Measurements from ENCODE around the gene CCDC18.
"Not testable (repeated sequence)": the region's sequence is repeated elsewhere in the genome, so short reads cannot be mapped to it uniquely, and the experiment has no call there.

Gene CCDC18

DNA sequence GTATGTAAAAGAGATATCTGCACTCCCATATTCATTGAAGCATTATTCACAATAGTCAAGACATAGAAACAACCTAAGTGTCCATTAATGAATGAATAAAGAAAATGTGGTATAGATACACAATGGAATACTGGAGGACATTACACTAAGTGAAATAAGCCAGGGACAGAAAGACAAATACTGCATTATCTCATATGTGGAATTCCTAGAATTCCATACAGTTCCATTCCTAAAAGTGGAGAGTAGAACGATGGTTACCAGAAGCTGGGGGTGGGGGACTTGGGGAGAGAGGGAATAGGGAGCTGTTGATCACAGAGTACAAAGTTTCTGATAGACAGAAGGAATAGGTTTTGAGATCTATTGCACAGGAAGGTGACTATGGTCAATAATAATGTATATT lies 7.7 kb upstream of the CCDC18 start:
- DNase-seq: no peak

DNA sequence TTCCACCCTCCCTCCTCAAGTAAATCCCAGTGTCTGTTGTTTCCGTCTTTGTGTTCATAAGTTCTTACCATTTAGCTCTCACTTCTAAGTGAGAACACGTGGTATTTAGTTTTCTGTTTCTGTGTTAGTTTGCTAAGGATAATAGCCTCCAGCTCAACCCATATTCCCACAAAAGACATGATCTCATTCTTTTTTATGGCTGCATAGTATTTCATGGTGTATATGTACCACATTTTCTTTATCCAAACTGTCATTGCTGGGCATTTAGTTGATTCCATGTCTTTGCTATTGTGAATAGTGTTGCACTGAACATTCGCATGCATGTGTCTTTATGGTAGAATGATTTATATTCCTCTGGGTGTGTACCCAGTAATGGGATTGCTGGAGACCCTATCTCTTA lies 5.9 kb upstream of the CCDC18 start:
- DNase-seq: not testable (repeated sequence)

DNA sequence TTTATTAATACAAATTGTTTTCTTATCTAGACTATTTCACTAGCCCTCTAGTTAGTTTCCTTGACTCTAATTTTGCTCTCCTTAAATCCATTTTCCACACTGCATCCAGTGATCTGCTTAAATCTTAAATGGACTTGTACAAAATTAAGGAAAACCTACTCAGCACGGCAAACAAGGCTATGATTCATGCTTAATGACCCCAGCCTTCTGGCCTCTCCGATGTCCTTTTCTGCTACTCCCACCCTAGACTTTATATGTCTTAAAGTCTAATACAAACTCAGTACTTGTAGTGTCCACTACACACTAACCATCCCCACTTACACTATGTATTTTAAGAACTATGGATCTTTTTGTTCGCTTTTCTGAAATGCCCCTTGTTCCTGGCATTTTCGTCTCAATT lies 2.5 kb upstream of the CCDC18 start:
- DNase-seq: peak; percentile 40

DNA sequence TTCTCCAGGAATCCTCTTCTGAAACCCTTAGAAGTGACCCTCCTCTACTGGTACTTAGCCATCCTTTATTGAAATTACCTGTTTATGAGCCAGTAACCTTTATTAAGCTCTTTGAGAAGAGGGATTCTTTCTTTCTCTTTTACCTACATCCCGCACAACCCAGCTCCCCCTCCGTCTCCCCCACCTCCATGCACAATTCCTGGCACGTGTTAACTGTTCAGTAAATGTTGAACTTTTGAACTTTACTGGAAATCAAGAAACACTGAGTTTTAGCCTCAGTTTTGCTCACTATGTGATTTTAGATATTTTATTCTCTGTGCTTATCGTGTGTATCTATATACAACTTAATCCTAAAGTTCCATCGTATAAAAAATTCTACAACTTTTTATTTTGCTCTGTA lies 2.1 kb upstream of the CCDC18 start:
- peak; percentile 35 for DNase-seq

DNA sequence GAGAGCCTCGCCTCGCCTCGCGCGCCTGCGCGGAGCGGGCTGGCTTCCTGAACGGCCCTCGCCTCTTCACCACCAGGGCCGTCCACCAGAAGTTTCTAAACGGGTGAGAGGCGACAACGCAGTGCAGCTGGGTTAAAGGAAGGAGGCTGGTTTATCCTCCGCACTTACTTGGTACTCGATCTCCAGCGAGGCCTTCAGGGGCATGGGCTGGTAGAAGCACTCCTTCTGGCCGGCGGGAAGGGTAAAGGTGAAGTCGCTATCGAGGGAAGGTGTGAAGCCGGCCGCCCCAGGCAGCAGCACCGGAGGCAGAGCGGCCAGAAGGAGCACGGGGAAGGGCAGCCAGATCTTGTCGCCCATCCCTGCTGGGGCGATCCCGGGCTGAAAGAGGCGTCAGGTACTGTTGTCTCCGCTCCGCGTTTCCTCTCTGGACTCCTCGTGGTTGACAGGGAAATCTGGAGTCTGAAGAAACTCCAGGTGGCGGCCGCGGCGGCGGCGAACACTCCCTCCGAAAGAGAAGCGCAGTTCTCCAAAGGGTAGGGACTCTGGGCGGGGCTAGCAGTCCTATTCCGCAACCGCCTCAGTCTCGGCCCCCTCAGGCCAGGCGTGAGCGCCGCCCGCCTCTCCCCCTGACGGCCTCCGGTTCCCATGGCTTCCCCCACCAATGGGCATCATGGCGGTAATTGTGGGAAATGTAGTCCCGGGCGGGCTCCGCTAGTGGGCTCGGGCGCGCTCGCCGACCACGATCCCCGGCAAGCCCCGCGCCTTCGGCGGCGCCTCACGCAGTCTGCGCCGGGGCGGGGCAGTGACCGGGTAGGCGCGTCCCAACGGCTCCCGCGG lies 420 bp upstream of the CCDC18 start, which contains the start of gene TMED5:
TMED5 (minus strand) TSS at position 528 of the 837 bp plus-strand sequence; CDS start at position 357, 171 bp downstream.
- peak; percentile 99 for DNase-seq

DNA sequence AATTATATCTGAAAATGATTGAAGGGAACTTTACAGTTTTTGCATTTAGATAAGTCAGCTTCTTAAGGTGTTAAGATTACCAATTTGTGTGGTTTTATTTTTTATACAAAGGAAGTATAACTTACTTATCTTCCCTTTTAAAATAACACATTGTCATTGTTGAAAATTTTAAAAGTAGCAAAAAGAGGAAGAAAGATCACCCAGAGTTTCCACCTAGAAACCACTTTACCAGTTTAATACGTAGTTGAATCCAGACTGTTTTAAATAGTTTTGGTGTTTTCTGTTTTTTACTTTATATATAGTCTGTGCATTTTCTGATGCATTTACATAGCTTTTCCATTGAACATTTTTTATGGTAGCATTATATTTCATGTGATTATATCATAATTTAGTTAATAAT lies 6.1 kb downstream of the CCDC18 start:
- no peak for DNase-seq

DNA sequence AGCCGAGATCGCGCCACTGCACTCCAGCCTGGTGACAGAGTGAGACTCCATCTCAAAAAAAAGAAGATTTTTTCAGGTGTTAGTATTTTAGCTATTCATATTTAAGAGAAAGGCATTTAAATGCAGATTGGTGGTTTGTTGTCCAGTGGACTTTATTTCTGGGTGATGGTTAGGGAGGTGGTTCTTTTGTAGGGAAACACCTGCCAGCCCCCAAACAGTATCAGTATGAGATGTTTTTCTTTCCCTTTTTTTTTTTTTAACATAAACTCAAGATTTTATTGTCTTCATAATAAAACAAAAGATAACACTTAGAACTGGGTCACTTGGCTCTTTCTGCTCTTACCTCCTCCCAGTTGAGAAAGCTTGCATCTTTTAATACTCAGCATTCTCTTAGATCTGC lies 9.9 kb downstream of the CCDC18 start:
- DNase-seq: no peak

DNA sequence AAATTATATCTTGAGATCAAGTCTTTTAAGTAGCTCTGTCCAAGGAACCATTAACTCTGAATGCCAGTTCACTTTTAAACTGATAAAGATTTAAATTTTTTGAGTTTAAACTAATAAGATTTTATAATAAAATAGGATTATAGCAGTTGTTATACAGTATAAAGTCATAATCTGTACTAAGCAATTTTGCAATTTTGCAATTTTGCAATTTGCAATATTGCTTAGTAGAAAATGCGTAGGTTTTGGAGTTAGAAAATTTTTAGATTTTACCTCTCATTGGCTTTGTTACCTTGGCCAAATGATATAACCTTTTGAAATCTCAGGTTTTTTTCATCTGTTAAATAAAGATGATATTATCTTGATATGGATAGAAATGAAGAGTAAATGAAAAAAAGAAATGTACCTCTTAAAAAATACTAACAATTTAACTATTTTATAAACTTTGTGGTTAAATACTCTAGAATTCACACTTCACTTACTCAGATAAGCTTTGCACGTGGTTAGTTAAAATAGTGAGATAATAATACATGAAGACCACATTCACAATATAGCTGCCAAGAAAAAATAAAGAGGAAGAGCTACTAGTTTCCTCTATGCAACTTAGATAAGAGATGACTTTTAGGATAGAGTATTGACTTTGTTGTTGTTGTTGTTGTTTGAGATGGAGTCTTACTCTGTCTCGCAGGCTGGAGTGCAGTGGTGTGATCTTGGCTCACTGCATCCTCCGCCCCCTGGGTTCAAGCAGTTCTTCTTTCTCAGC lies 13.9 kb downstream of the CCDC18 start:
- no peak for DNase-seq

DNA sequence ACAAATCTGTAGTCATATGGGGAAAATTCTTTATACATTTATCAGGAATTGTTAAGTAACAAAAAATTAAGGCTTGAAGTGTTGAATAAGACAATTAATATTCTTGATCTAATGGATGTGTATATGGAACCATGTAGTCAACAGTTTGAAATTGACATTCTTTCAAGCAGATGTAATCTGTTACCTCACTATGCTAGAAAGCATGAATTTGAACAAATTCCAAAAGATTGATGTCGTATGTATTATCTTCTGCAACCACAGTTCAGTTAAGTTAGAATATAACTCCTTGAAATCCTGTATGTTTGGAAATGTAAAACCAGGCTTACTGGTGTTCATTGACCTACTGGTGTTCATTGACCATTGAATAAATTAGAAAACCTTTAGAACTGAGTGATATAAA lies 16.1 kb downstream of the CCDC18 start:
- no peak for DNase-seq

DNA sequence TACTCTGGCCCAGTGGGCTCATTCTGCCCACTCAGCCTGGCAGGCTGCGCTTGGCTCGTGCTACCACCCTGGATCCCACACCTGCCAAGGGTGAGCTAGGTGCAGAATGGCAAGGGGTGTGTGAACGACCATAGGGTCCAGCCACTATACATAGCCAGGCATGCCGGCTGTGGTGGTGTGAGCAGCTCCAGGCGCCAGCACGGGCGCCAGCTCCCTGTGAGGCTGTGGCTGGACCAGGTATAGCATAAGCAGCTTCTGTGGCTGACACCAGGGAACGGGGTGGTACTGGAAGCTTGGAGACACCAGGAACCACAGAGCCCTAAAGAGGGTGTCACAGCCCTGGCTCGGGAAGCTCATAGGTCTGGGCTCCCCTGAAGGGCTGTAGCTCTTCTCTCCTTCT lies 18.6 kb downstream of the CCDC18 start:
- no peak for DNase-seq

DNA sequence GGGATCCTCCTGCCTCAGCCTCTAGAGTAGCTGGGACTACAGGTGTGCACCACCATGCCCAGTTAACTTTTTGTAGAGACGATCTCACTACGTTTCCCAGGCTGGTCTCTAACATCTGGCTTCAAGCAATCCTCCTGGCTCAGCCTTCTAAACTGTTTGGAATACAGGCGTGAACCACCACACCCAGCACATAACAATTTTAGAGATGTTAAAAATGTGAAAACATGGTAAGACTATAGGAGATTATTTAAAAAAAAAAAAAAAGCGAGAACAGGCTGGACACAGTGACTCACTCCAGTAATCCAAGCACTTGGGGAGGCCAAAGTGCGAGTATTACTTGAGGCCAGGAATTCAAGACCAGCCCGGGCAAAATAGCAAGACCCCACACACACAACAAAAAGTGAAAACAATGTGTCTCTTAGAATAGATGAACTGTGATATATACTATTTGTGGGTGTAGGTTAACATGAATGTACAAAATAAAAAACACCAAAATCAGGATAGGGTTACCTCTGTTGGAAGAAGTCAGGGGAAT lies 19.6 kb downstream of the CCDC18 start:
- no peak for DNase-seq

DNA sequence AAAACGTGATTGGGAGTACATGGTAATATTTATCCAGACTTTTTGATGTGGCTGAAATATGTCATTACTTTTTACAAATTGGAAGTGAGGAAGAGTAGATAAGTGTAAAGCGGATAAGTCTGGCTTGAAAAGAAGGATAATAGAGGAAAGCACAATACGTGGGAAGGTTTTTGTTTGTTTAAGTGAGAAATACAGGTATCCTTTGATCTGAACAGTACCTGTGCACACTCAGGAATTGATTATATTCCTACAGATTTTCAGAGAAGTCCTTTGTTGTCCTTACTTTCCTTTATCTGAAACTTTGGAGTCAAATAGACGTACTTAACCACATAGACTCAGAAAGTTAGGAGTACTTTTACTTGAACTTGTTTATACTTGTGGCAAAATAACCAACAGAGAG lies 20.2 kb downstream of the CCDC18 start:
- DNase-seq: no peak

DNA sequence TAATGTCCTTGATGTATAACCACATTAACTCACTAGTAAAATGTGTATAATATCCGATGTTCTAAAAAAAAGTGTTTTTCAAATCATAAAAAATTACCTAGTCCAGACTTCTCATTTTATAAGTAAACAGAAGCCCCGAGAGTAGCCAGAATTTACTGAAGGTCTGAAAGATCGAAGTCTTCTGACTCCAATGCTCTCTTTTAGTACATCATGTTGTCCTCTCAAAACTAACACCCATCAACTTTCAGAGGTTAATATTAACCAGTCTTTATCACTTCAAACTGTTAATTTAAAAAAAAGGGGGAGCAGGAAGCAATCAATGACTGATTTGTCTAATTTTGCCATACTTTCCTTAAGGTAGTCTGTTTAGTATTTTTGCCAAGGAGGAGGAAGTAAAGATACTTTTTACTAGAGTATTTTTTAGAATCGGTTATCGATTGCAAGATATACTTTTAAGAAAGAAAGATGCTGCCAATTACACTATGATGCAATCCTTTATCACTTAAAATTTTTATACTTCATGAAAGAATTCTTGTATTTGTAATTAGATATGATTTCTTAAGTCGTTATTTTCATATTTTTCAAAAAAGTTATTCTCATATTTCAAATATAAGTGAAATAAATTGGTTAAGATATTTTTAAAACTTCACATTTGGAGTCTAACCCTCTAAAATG lies 25.5 kb downstream of the CCDC18 start:
- no peak for DNase-seq

DNA sequence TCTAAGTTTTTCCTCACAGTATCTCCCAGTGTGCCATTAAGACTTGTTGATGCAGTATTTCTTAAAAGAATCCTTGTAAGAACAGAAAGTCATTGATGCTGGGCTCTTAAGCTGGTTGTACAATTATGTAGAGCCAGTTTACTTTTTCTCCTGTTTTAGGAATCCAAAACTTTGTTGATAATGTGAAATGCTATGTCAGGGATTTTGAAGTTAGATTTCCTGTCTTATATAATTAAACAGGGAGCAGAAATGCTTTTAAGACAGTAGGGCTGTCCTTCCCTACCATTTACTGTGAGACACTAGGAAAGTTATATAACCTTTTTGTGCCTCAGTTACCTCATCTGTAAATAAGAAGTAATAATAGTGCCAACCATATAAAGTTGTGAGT lies 26.0 kb downstream of the CCDC18 start:
- no peak for DNase-seq

DNA sequence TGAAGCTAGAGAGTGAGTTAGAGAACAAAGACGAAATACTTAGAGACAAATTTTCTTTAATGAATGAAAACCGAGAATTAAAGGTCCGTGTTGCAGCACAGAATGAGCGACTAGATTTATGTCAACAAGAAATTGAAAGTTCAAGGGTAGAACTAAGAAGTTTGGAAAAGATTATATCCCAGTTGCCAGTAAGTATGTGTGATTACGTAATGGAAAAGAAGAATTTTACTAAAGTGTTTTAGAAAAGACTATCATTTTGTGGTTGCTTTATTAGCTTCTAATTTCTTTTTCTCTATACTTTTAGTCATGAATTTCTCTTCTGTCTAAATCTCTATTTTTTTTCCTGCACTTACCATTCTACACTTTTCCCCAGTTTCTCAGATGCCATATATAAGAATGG lies 26.7 kb downstream of the CCDC18 start:
- no peak for DNase-seq

DNA sequence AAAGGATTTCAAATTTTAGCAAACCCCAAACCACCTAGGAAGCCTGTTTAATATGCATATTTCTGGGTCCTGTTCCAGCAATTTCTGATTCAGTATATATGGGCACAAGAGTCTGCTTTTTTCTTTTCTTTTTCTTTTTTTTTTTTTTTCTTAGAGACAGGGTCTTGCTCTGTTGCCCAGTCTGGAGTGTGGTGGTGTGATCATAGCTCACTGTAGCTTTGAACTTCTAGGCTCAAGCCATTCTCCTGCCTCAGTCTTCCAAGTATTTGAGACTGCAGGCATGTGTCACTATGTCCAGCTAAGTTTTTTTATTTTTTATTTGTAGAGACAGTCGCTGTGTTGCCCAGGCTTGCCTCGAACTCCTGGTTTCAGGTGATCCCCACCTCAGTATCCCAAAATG lies 34.8 kb downstream of the CCDC18 start:
- DNase-seq: no peak

DNA sequence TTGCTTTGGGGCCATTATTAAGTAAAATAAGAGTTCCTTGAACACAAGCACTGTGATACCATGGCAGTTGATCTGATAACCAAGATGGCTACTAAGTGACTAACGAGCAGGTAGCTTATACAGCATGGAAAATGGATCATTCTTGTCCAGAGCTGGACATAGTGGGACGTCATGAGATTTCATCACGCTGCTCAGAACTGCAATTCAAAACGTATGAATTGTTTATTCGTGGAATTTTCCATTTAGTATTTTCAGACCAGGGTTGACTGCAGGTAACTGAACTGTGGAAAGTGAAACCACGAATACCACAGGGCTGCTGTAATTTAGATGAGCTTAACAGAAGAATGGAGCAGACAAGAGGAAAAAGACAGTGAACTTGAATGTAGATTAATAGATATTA lies 38.9 kb downstream of the CCDC18 start:
- no peak for DNase-seq

DNA sequence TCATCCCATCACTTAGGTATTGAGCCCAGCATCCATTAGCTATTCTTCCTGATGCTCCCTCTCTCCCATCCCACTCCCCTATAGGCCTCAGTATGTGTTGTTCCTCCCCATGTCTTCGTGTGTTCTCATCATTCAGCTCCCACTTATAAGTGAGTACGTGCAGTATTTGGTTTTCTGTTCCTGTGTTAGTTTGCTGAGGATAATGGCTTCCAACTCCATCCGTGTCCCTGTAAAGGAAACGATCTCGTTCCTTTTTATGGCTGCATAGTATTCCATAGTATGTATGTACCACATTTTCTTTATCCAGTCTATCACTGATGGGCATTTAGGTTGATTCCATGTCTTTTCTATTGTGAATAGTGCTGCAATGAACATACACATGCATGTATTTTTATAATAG lies 40.2 kb downstream of the CCDC18 start:
- not testable (repeated sequence) for DNase-seq

DNA sequence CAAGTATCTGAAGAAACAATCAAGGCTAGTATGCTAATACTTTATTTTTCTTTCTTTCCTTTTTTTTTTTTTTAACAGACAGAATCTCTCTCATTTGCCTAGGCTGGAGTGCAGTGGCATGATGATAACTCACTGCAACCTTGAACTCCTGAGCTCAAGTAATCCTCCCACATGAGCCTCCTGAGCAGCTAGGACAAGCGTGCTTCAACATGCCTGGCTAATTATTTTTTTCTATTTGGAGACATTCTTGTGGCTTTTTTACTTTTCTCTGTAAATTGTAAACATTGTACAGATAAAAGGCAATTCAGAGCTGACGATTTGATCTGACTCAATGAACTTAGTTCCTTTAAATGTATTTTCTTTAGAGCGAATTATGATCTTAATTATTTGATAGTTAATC lies 41.4 kb downstream of the CCDC18 start:
- DNase-seq: no peak

DNA sequence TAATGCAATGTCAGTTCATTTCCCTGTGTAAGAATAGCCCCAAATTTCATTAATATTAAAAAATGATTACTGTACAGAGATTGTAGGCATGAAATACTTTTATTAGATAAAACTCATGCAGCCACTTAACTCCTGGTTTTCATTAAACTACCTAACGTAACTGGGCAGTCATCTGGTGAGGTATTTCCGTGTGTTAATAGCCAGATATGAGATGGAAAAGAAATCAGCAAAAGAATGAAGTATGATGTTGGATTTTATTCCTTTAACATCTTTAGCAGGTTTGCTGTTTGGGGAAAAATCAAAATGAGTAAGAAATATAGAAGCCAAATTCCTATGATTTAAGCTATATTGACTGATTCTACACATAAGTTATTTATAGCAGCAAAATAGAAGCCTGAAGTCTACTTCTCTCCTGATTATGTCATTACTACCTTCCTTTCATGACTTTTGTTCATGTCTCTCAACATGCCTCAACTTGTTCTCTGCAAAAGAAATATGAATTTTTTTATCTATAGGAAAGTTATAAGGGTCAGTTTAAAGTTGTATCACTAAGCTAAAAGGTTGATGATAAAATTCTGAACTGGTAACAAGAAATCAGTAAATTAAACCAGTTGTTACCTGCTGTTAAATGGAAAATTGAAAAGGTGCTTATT lies 42.6 kb downstream of the CCDC18 start:
- DNase-seq: no peak

DNA sequence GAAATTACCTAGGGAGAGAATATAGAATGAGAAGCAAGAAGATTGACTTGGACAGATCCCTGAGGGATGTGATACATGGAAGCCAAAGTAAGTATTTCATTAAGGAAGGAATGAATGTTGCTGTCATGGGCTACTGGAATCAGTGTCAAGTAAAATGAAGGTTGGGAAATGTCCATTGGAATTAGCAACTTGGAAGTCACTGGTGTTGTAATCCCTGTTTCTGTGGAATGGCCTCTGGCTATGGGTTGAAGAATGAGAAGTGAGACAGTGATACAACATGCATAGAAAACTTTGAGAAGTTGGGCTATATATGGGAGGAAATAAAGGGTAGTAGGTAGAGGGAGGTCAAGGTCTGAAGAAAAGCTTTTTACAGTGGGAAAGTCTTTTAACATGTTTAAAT lies 54.7 kb downstream of the CCDC18 start:
- no peak for DNase-seq

DNA sequence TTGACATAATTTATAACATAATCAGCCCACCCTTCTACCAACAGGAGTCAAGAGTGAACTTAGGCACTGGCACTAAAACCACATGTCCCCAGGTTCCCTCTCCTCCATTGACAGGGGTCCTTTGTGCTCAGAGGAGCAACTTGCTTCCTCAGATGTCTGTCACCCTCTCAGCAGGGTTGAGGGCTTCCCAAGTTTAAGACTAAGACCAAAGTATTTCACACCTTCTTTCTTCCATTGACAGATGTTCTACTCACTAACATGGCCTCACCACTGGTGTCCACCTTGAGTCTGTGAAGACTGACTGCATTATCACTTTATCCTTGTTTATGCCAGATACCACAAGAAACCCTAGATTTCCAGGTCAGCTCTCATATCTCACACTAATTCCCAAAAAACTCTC lies 56.5 kb downstream of the CCDC18 start:
- DNase-seq: no peak

DNA sequence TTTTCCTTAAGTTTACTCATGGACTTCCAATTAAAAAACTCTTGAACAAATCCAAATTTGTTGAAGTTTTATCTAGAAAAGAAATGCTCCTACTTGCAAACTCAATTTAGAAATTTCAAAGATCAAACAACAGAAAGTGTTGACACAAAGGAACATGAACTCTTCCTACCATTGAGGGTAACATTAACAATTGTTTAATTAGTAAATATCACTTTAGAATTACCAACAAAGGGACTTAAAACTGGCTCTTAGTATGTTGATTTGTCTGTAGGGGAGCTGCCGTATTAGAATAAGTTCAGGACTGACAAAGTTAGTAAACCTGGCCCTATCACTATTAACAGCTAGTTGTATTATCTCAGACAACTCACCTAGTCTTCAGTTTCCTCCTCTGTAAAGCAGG lies 57.9 kb downstream of the CCDC18 start:
- DNase-seq: no peak
